ENCODE data around the gene EPC2. TPM values are rescaled to one million over a fixed set of nuclear protein-coding genes. Genes with fewer than 3 reads are reported as not detected.

Gene EPC2
- total and polyA plus RNA-seq, 2 of the 8 experiments (the other 6 are each of a cell fraction or from before 2014, with no cell fraction given), result 16.1 to 25.7 TPM

DNA sequence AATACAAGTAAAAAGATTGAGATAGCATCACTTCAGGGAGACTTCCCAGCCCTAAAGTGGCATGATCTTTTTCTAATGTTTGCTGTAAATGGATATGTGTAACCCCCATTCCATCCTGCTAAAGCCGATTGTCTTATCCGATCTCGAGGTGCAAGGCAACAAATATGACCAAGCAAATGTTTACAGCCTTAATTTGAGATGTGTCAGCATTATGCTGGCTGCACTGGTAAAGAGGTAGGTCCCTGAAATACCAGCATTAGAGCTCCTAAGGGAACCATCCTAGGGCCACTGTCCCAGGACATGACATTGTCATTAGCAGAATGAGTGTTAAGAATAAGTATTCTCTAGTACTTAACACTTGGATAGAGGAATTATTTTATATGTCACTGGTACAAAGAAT lies 108.4 kb downstream of the EPC2 start (continued):
- TF ChIP-seq RAD21 (IDR thresholded peaks at IDR 0.05 in 1 of 2, conservative IDR thresholded peaks at IDR 0.05 in 1 of 2; ENCODE audit: low read depth in 2 of 2, low read length in 2 of 2), result no peak
- no peak for TF ChIP-seq SRF (IDR thresholded peaks at IDR 0.05; ENCODE audit: low read depth, low read length)
- no peak for TF ChIP-seq KDM1A (IDR thresholded peaks at IDR 0.05; ENCODE audit: borderline replicate concordance, low read length)
- TF ChIP-seq RXRA (IDR thresholded peaks at IDR 0.05; ENCODE audit: insufficient read depth, low read depth, low read length), result no peak

Measured in H1 (cell line).